ENCODE data around the gene RGL1.

GRCh38 chr1:183859119-183859518, 54.2 kb downstream of the RGL1 start:
- no peak for TF ChIP-seq ZNF350 (tag by site-specific recombination; IDR thresholded peaks at IDR 0.05)
- TF ChIP-seq CTCF (tag by site-specific recombination; IDR thresholded peaks at IDR 0.05): no peak
- no peak for TF ChIP-seq PRDM6 (tag by site-specific recombination; IDR thresholded peaks at IDR 0.05)
- no peak for TF ChIP-seq ZNF16 (tag by site-specific recombination; IDR thresholded peaks at IDR 0.05; ENCODE audit: low read depth)
- no peak for TF ChIP-seq REST (tag by site-specific recombination; IDR thresholded peaks at IDR 0.05)
- no peak for TF ChIP-seq ZNF580 (tag by site-specific recombination; IDR thresholded peaks at IDR 0.05)
- no peak for TF ChIP-seq ZNF146 (tag by site-specific recombination; IDR thresholded peaks at IDR 0.05)
- no peak for TF ChIP-seq ATF2 (tag by site-specific recombination; IDR thresholded peaks at IDR 0.05; ENCODE audit: low read depth)
- no peak for TF ChIP-seq ZNF221 (tag by site-specific recombination; IDR thresholded peaks at IDR 0.05; ENCODE audit: borderline replicate concordance)
- TF ChIP-seq ZNF639 (tag by site-specific recombination; IDR thresholded peaks at IDR 0.05): no peak
- no peak for TF ChIP-seq KLF9 (tag by site-specific recombination; IDR thresholded peaks at IDR 0.05; ENCODE audit: low read depth)
- TF ChIP-seq ZNF792 (tag by site-specific recombination; IDR thresholded peaks at IDR 0.05): no peak
- no peak for TF ChIP-seq PBX3 (CRISPR knock-in tag; IDR thresholded peaks at IDR 0.05)
- TF ChIP-seq ZNF544 (tag by site-specific recombination; IDR thresholded peaks at IDR 0.05): no peak
